Liver (tissue), 9 donors: ENCODE data around the gene MEIS2. TPM values are rescaled to one million over a fixed set of nuclear protein-coding genes. Genes with fewer than 3 reads are reported as not detected.

Experiments used
- DNase-seq: peaks from one replicate; pipeline ENCODE4 v3.0.0-alpha.2; 2017; ENCODE audit warnings: low spot score
- H3K27ac ChIP-seq, 2 donors: one replicate each; pipeline ENCODE4 v1.7.0; 2013; ENCODE audit warnings: inconsistent platforms in 2 of 2, low read length in 2 of 2, control low read depth in 1 of 2, low read depth in 1 of 2, mild to moderate bottlenecking in 1 of 2
- H3K27me3 ChIP-seq, 4 donors: one replicate each; pipeline versions ENCODE4 v1.6.1 to v1.7.0; 2013; ENCODE audit warnings: low read length in 3 of 4, inconsistent platforms in 1 of 4, mild to moderate bottlenecking in 1 of 4, moderate library complexity in 1 of 4; ENCODE audit not compliant: control insufficient read depth in 4 of 4, insufficient read depth in 4 of 4
- H3K36me3 ChIP-seq, 4 donors: one replicate each; pipeline versions ENCODE4 v1.6.1 to v1.7.0; 2013; ENCODE audit warnings: low read length in 3 of 4, mild to moderate bottlenecking in 3 of 4, low read depth in 1 of 4, moderate library complexity in 1 of 4; ENCODE audit not compliant: control insufficient read depth in 4 of 4, insufficient read depth in 3 of 4
- H3K4me1 ChIP-seq, 4 donors: one replicate each; pipeline versions ENCODE4 v1.6.1 to v1.7.0; 2013; ENCODE audit warnings: low read length in 3 of 4, mild to moderate bottlenecking in 3 of 4, moderate library complexity in 1 of 4; ENCODE audit not compliant: control insufficient read depth in 4 of 4, insufficient read depth in 4 of 4
- H3K4me3 ChIP-seq, 3 donors: one replicate each; pipeline versions ENCODE4 v1.6.1 to v1.7.0; 2013; ENCODE audit warnings: low read length in 3 of 3, control low read depth in 1 of 3, low read depth in 1 of 3, mild to moderate bottlenecking in 1 of 3
- H3K9ac ChIP-seq, 2 donors: one replicate each; pipeline ENCODE4 v1.7.0; 2013; ENCODE audit warnings: low read length in 2 of 2, mild to moderate bottlenecking in 2 of 2, moderate library complexity in 2 of 2, control low read depth in 1 of 2, low read depth in 1 of 2
- H3K9me3 ChIP-seq, 4 donors: one replicate each; pipeline versions ENCODE4 v1.6.1 to v1.7.0; 2013; ENCODE audit warnings: low read length in 3 of 4; ENCODE audit not compliant: control insufficient read depth in 4 of 4
- ATF3 ChIP-seq: IDR thresholded peaks from 2 replicates; pipeline ENCODE4 v1.6.1; 2016; ENCODE audit warnings: antibody characterized with exemption
- CTCF ChIP-seq: fragments of 150-350 bp; IDR thresholded peaks from 2 replicates; pipeline ENCODE4 v1.5.1; 2017; ENCODE audit warnings: improper control_type of control experiment, low read depth, low read length; ENCODE audit not compliant: missing input control
- EGR1 ChIP-seq, 2 donors: IDR thresholded peaks; 2 replicates each; pipeline ENCODE4 v1.6.1; 2016 to 2018; ENCODE audit warnings: antibody characterized with exemption in 2 of 2, low read depth in 2 of 2
- FOXA1 ChIP-seq: IDR thresholded peaks from 2 replicates; pipeline ENCODE4 v1.6.1; 2016; ENCODE audit warnings: antibody characterized with exemption
- FOXA2 ChIP-seq: IDR thresholded peaks from 2 replicates; pipeline ENCODE4 v1.6.1; 2016; ENCODE audit warnings: antibody characterized with exemption
- GABPA ChIP-seq, 2 donors: IDR thresholded peaks in 1 of 2; conservative IDR thresholded peaks in 1 of 2; 2 replicates each; pipeline ENCODE4 v1.6.1; 2016; ENCODE audit warnings: antibody characterized with exemption in 2 of 2, mild to moderate bottlenecking in 1 of 2, moderate library complexity in 1 of 2
- HNF4A ChIP-seq, 2 donors: conservative IDR thresholded peaks; 2 replicates each; pipeline ENCODE4 v1.6.1; 2016; ENCODE audit warnings: antibody characterized with exemption in 2 of 2, mild to moderate bottlenecking in 2 of 2
- HNF4G ChIP-seq: IDR thresholded peaks from 2 replicates; pipeline ENCODE4 v1.6.1; 2016; ENCODE audit warnings: antibody characterized with exemption
- MAX ChIP-seq: IDR thresholded peaks from 2 replicates; pipeline ENCODE4 v1.6.1; 2016; ENCODE audit warnings: antibody characterized with exemption
- NR2F2 ChIP-seq: IDR thresholded peaks from 2 replicates; pipeline ENCODE4 v1.6.1; 2016; ENCODE audit warnings: antibody characterized with exemption
- REST ChIP-seq: IDR thresholded peaks from 2 replicates; pipeline ENCODE4 v1.6.1; 2016; ENCODE audit warnings: antibody characterized with exemption, mild to moderate bottlenecking
- TAF1 ChIP-seq: conservative IDR thresholded peaks from 2 replicates; pipeline ENCODE4 v1.6.1; 2016; ENCODE audit warnings: antibody characterized with exemption, mild to moderate bottlenecking
- YY1 ChIP-seq: IDR thresholded peaks from 2 replicates; pipeline ENCODE4 v1.6.1; 2016; ENCODE audit warnings: antibody characterized with exemption, mild to moderate bottlenecking
- ZBTB33 ChIP-seq: IDR thresholded peaks from 2 replicates; pipeline ENCODE4 v1.6.1; 2016; ENCODE audit warnings: antibody characterized with exemption
- WGBS: extraction: QIAGEN DNeasy Blood & Tissue Kit; methylation state at CpG from one replicate; pipeline ENCODE4 v1.1.7; 2013; 5-methylcytosine and 5-hydroxymethylcytosine counted together
- polyA plus RNA-seq, 2 donors: library from polyadenylated mRNA; stranded (reverse) in 1 of 2; unstranded in 1 of 2; fragments of 200-250 nt in 1 of 2; fragments of >200 nt in 1 of 2; fragmentation: Nextera tagmentation in 1 of 2; extraction: Ambion mirVana in 1 of 2; gene quantifications; one replicate each; pipeline versions ENCODE4 v1.2.1 to v1.2.3, GENCODE V29; 2013 to 2015
- total RNA-seq, 2 donors: library from RNA; depleted of rRNA; stranded (reverse); fragments of >200 nt; gene quantifications; one replicate each; pipeline ENCODE4 v1.2.3, GENCODE V29; 2014
- donor health status: healthy.
- donor health status: healthy.
- donor health status: healthy.
- donor health status: healthy.
- donor health status: healthy.

MEIS2 gene
- total and polyA plus RNA-seq, 4 donors, result 3.9 to 12.6 (median 7.6) TPM

GRCh38 chr15:37070686-37071085 lies 29.7 kb downstream of the MEIS2 start:
- H3K27ac ChIP-seq, result no peak overlapping the region
- TF ChIP-seq CTCF, result no peak
- TF ChIP-seq NR2F2, result no peak
- TF ChIP-seq TAF1, result no peak
- no peak for TF ChIP-seq HNF4A (conservative IDR thresholded peaks at IDR 0.05)
- TF ChIP-seq REST, result no peak
- TF ChIP-seq MAX, result no peak
- TF ChIP-seq ATF3, result no peak
- TF ChIP-seq YY1, result no peak
- 95% methylated on average over 2 of the region's 2 CpGs for WGBS
- H3K27me3 ChIP-seq, result no peaks in the 10 kb centered on the region
- H3K4me3 ChIP-seq, result no peak overlapping the region
- H3K9me3 ChIP-seq, result no peaks in the 10 kb centered on the region
- H3K4me1 ChIP-seq, result no peaks in the 10 kb centered on the region
- peaks cover 0 to 2% (median under 1%) of the 10 kb centered on the region in 4 donors for H3K36me3 ChIP-seq
- DNase-seq, result no peak
- no peak overlapping the region for H3K9ac ChIP-seq

- Histone ChIP-seq H3K36me3 (no peaks in the 10 kb centered on the region), H3K9me3 (no peaks in the 10 kb centered on the region), H3K27me3 (no peaks in the 10 kb centered on the region), H3K4me3 (no peak overlapping the region), H3K9ac (no peak overlapping the region), H3K4me1 (no peaks in the 10 kb centered on the region), H3K27ac (no peak overlapping the region)
- DNase-seq, result no peak
- TF ChIP-seq FOXA2 (no peak), TAF1 (no peak), REST (no peak), HNF4A (conservative IDR thresholded peaks at IDR 0.05) (no peak), EGR1 (IDR thresholded peaks at IDR 0.05; ENCODE audit: low read depth in 2 of 2) (no peak), CTCF (no peak), ZBTB33 (no peak), GABPA (IDR thresholded peaks at IDR 0.05 in 1 of 2, conservative IDR thresholded peaks at IDR 0.05 in 1 of 2) (no peak), FOXA1 (no peak), HNF4G (no peak)
- 92% methylated on average over 1 of the region's 1 CpG for WGBS
These were observed 38.4 kb downstream of the MEIS2 start for GRCh38 chr15:37061996-37062395.
